ENCODE results near the gene PHACTR1.

GRCh38 chr6:12802440-12802839, 85.9 kb downstream of the PHACTR1 start:
- TF ChIP-seq MAX (IDR thresholded peaks at IDR 0.05) (no peak), TAF1 (conservative IDR thresholded peaks at IDR 0.05) (no peak), CTCF (IDR thresholded peaks at IDR 0.05; ENCODE audit: low read depth, low read length, missing input control) (no peak), RAD21 (IDR thresholded peaks at IDR 0.05) (no peak), ATF3 (IDR thresholded peaks at IDR 0.05) (no peak)

Data from liver (tissue), 3 donors.